ENCODE data around the gene HES5. TPM values are rescaled to one million over a fixed set of nuclear protein-coding genes. Genes with fewer than 3 reads are reported as not detected.

The HES5 gene
- total RNA-seq, 1 experiment from 2014 or later = not detected

DNA sequence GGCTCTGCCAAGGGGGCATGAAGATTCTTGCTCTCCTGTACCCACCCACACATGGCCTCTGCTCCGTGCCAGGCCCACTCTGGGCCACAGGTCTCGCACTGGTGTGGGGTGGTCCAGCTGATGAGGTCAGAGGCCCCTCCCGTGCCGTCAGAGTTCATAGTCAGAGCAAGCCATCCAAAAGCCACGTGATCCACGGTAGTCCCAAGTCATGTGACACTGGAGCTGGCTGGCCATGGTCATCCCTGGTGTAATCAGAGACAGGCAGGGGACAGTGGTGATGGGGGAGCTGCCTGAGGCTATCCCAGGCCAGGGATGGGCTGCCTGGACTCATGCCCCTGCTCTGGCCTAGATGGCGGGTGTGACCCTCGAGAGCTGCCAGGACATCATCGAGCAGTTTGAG lies 43.5 kb downstream of the HES5 start:
- no peak overlapping the region for H3K27ac Mint-ChIP-seq (ENCODE audit: unreplicated experiment)
- peaks cover 9% of the 10 kb centered on the region for H3K9me3 Mint-ChIP-seq (ENCODE audit: low read depth, unreplicated experiment)
- no peak for DNase-seq
- CTCF ChIA-PET = no interaction called here
- no TSS peak for BruUV-seq (replicated peaks)
- no peak overlapping the region for H3K4me3 Mint-ChIP-seq (ENCODE audit: low read depth, unreplicated experiment)
- intact Hi-C loops (cut with micrococcal nuclease; ENCODE audit: unreplicated experiment) = no loop called here
- TF ChIP-seq, protein P1, sequence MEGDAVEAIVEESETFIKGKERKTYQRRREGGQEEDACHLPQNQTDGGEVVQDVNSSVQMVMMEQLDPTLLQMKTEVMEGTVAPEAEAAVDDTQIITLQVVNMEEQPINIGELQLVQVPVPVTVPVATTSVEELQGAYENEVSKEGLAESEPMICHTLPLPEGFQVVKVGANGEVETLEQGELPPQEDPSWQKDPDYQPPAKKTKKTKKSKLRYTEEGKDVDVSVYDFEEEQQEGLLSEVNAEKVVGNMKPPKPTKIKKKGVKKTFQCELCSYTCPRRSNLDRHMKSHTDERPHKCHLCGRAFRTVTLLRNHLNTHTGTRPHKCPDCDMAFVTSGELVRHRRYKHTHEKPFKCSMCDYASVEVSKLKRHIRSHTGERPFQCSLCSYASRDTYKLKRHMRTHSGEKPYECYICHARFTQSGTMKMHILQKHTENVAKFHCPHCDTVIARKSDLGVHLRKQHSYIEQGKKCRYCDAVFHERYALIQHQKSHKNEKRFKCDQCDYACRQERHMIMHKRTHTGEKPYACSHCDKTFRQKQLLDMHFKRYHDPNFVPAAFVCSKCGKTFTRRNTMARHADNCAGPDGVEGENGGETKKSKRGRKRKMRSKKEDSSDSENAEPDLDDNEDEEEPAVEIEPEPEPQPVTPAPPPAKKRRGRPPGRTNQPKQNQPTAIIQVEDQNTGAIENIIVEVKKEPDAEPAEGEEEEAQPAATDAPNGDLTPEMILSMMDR (IDR thresholded peaks at IDR 0.05; ENCODE audit: unreplicated experiment) = no peak
- peaks cover 20% of the 10 kb centered on the region for H3K27me3 Mint-ChIP-seq (ENCODE audit: unreplicated experiment)
- H3K4me1 Mint-ChIP-seq (ENCODE audit: low read depth, unreplicated experiment) = no peaks in the 10 kb centered on the region
- H3K36me3 Mint-ChIP-seq (ENCODE audit: insufficient read depth, unreplicated experiment) = no peaks in the 10 kb centered on the region

DNA sequence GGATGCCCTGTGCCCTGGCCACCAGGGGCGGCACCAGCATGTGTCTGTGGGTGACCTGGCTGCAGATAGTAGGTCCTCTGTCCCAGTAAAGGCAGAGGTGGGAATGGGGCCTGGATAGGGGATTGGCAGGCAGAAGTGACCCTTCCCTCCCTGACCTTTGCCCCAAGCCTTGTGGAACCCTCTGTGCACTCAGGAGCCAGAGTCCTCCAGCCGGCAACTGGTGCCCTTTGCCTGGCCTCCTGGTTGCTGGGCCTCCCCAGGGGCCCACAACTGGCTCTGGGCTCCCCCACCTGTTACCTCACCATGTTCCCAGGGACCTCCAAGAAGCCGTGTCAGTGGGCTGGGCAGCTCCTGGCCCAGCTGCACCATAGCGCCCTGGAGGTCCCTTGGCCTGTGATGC lies 44.0 kb downstream of the HES5 start:
- H3K9me3 Mint-ChIP-seq (ENCODE audit: low read depth, unreplicated experiment) = peaks cover 9% of the 10 kb centered on the region
- no peak for DNase-seq
- no peaks in the 10 kb centered on the region for H3K4me1 Mint-ChIP-seq (ENCODE audit: low read depth, unreplicated experiment)
- H3K27ac Mint-ChIP-seq (ENCODE audit: unreplicated experiment) = no peak overlapping the region
- no peak overlapping the region for H3K4me3 Mint-ChIP-seq (ENCODE audit: low read depth, unreplicated experiment)
- no TSS peak for BruUV-seq (replicated peaks)
- H3K27me3 Mint-ChIP-seq (ENCODE audit: unreplicated experiment) = peaks cover 15% of the 10 kb centered on the region
- intact Hi-C loops (cut with micrococcal nuclease; ENCODE audit: unreplicated experiment) = no loop called here
- no peaks in the 10 kb centered on the region for H3K36me3 Mint-ChIP-seq (ENCODE audit: insufficient read depth, unreplicated experiment)
- TF ChIP-seq, protein P1 (IDR thresholded peaks at IDR 0.05; ENCODE audit: unreplicated experiment) = no peak
- CTCF ChIA-PET = no interaction called here

DNA sequence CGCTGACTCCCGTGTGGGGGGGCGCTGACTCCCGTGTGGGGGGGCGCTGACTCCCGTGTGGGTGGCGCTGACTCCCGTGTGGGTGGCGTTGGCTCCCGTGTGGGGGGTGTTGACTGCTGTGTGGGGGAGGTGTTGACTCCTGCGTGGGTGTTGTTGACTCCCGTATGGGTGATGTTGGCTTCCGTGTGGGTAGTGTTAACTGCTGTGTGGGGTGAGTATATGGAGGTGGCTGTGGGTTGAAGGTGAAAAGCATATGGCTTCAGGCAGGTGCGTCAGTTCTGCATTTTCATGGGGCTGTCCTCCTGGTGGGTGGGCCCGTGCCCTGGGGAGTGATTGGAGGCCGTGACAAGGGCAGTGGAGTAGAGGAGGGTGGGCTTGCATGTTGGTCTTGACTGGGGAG lies 46.1 kb downstream of the HES5 start:
- Mint-ChIP-seq H3K4me3 (ENCODE audit: low read depth, unreplicated experiment) (no peak overlapping the region), H3K4me1 (ENCODE audit: low read depth, unreplicated experiment) (no peaks in the 10 kb centered on the region), H3K9me3 (ENCODE audit: low read depth, unreplicated experiment) (peaks cover 9% of the 10 kb centered on the region)

DNA sequence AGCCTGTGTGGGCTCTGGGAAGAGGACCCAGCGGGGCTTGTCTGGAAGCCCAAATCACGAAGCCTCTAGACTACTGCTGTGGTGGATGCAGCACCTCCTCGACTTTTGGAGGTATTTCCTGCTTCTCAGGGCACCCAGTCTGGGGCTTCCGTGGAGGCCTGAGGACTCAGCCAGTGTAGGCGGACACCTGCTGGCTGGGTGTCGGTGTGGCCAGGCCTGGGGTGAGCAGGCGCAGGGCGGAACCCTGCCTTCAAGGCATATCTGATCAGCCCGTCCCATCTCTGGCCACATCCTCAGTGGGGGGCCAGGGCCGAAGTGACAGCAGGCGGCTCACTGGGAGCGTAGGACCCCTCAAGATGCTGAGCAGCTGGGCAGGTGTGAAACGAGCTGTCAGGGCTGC lies 47.0 kb downstream of the HES5 start:
- Mint-ChIP-seq H3K9me3 (ENCODE audit: low read depth, unreplicated experiment) (peaks cover 2% of the 10 kb centered on the region), H3K27ac (ENCODE audit: unreplicated experiment) (no peak overlapping the region), H3K4me1 (ENCODE audit: low read depth, unreplicated experiment) (no peaks in the 10 kb centered on the region), H3K36me3 (ENCODE audit: insufficient read depth, unreplicated experiment) (no peaks in the 10 kb centered on the region), H3K4me3 (ENCODE audit: low read depth, unreplicated experiment) (no peak overlapping the region), H3K27me3 (ENCODE audit: unreplicated experiment) (peaks cover 7% of the 10 kb centered on the region)
- TF ChIP-seq, protein P1 (IDR thresholded peaks at IDR 0.05; ENCODE audit: unreplicated experiment) = no peak
- no TSS peak for BruUV-seq (replicated peaks)
- DNase-seq = no peak
- intact Hi-C loops (cut with micrococcal nuclease; ENCODE audit: unreplicated experiment) = no loop called here
- CTCF ChIA-PET = no interaction called here

More for the DNA sequence above, 46.1 kb downstream of the HES5 start:
- TF ChIP-seq, protein P1 (IDR thresholded peaks at IDR 0.05; ENCODE audit: unreplicated experiment) = no peak
- DNase-seq = no peak
- CTCF ChIA-PET = no interaction called here
- Mint-ChIP-seq H3K27me3 (ENCODE audit: unreplicated experiment) (peaks cover 12% of the 10 kb centered on the region), H3K36me3 (ENCODE audit: insufficient read depth, unreplicated experiment) (no peaks in the 10 kb centered on the region), H3K27ac (ENCODE audit: unreplicated experiment) (no peak overlapping the region)
- intact Hi-C loops (cut with micrococcal nuclease; ENCODE audit: unreplicated experiment) = no loop called here
- no TSS peak for BruUV-seq (replicated peaks)

All from Calu3 (cell line).